Erythroblast (primary cell): ENCODE measurements around the gene CHI3L1.

Experiments used
- GATA1 ChIP-seq: IDR thresholded peaks from 2 replicates; pipeline ENCODE4 v1.6.1; 2011; ENCODE audit warnings: low read depth, mild to moderate bottlenecking, control low read depth, low read length, moderate library complexity
- POLR2A ChIP-seq: IDR thresholded peaks from 2 replicates; pipeline ENCODE4 v1.6.1; 2011; ENCODE audit warnings: mild to moderate bottlenecking, low read length

GRCh38 chr1:203145321-203146041, 41.0 kb downstream of the CHI3L1 start:
- TF ChIP-seq POLR2A, result no peak
- no peak for TF ChIP-seq GATA1
